Adrenal gland (tissue), 12 donors: ENCODE data around the gene EMILIN1. TPM values are rescaled to one million over a fixed set of nuclear protein-coding genes. Genes with fewer than 3 reads are reported as not detected.

Experiments used
- DNase-seq, 7 donors: peaks; one replicate each; pipeline ENCODE4 v3.0.0-alpha.2; 2019 to 2020
- H3K27ac ChIP-seq, 5 donors: fragments of 200-600 bp; sonication (generic) in 4 of 5; 1 replicate in 3 of 5; 2 replicates in 2 of 5; pipeline versions ENCODE4 v1.5.1 to v1.8.0; 2016 to 2020; ENCODE audit warnings: mild to moderate bottlenecking in 1 of 5
- H3K27me3 ChIP-seq: fragments of 200-600 bp; 2 replicates; pipeline ENCODE4 v1.8.0; 2021
- H3K36me3 ChIP-seq, 2 donors: fragments of 200-600 bp; replicated peaks in 1 of 2; 1 replicate in 1 of 2; 2 replicates in 1 of 2; pipeline versions ENCODE4 v1.5.1 to v1.8.0; 2018 to 2022
- H3K4me1 ChIP-seq, 2 donors: fragments of 200-600 bp; replicated peaks in 1 of 2; 1 replicate in 1 of 2; 2 replicates in 1 of 2; pipeline versions ENCODE4 v1.5.1 to v1.8.0; 2018 to 2021
- H3K4me3 ChIP-seq, 4 donors: fragments of 200-600 bp; sonication (generic) in 3 of 4; one replicate each; pipeline ENCODE4 v1.5.1; 2016 to 2018
- H3K9me3 ChIP-seq, 3 donors: fragments of 200-600 bp; sonication (generic) in 1 of 3; replicated peaks in 1 of 3; 1 replicate in 2 of 3; 2 replicates in 1 of 3; pipeline versions ENCODE4 v1.5.1 to v1.8.0; 2016 to 2021
- POLR2A ChIP-seq, 2 donors: fragments of 450-650 bp; IDR thresholded peaks; one replicate each; pipeline ENCODE4 v1.6.1; 2017; ENCODE audit warnings: antibody characterized with exemption in 2 of 2, mild to moderate bottlenecking in 2 of 2, moderate library complexity in 1 of 2
- WGBS, 4 donors: extraction: QIAGEN DNeasy Blood & Tissue Kit in 2 of 4; methylation state at CpG; one replicate each; pipeline versions ENCODE4 v1.1.5 to v1.1.7; 2013 to 2017; 5-methylcytosine and 5-hydroxymethylcytosine counted together
- intact Hi-C, 2 donors: fragments of 100-400 bp; cut with DNase I; formaldehyde crosslinking; loops; one replicate each; pipeline versions ENCODE4 v1.14.1 to v1.15.0; 2022 to 2023
- polyA plus RNA-seq, 3 donors: library from polyadenylated mRNA; stranded (reverse); fragments of 200-250 nt in 2 of 3; fragments of 350-450 nt in 1 of 3; fragmentation: Illumina TruSeq in 1 of 3; extraction: RNeasy Lipid Tissue Mini Kit (QIAGEN cat#74804) in 1 of 3; gene quantifications; one replicate each; pipeline ENCODE4 v1.2.3, GENCODE V29; 2013 to 2014
- total RNA-seq, 9 donors: library from RNA; depleted of rRNA in 4 of 9; stranded (reverse); fragments of >200 nt in 4 of 9; fragments of 120-200 nt in 1 of 9; fragmentation: NEBNext Ultra II Directional in 1 of 9; extraction: Animal tissue kit (Norgen Biotek cat#: 25700) in 1 of 9; gene quantifications; one replicate each; pipeline versions ENCODE4 v1.1.0 to v1.2.4, GENCODE V29; 2013 to 2023
- TF ChIP-seq, protein P1 (sequence below), 6 experiments: fragments of 450-650 bp in 4 of 6; fragments of 200-600 bp in 2 of 6; sonication (generic) in 1 of 6; IDR thresholded peaks; 1 replicate in 5 of 6; 2 replicates in 1 of 6; pipeline versions ENCODE4 v1.5.1 to v1.8.0; 2016 to 2021; ENCODE audit warnings: antibody characterized with exemption in 6 of 6, mild to moderate bottlenecking in 2 of 6, moderate library complexity in 1 of 6
- donor health status: healthy with polysubstance abuse.
- donor health status: Bipolar disorder and iron deficiency.
- donor health status: DM: yes; HTN: yes; CAD: no.
- donor health status: DM: no; HTN: no; CAD: no.
- donor health status: DM: no; HTN: no; CAD: no.
- donor health status: DM: yes; HTN: yes; CAD: no.

Gene EMILIN1
- total and polyA plus RNA-seq, 12 donors = 4.2 to 243 (median 99.6) TPM

GRCh38 chr2:27082773-27083409, 4.5 kb downstream of the EMILIN1 start:
- H3K9me3 ChIP-seq = no peaks in the 10 kb centered on the region
- WGBS, 4 donors = 77 to 88% (median 85%) methylated on average over 14 to 27 of the region's 27 CpGs
- peaks cover 19 to 37% of the 10 kb centered on the region in 2 donors for H3K4me1 ChIP-seq

DNA sequence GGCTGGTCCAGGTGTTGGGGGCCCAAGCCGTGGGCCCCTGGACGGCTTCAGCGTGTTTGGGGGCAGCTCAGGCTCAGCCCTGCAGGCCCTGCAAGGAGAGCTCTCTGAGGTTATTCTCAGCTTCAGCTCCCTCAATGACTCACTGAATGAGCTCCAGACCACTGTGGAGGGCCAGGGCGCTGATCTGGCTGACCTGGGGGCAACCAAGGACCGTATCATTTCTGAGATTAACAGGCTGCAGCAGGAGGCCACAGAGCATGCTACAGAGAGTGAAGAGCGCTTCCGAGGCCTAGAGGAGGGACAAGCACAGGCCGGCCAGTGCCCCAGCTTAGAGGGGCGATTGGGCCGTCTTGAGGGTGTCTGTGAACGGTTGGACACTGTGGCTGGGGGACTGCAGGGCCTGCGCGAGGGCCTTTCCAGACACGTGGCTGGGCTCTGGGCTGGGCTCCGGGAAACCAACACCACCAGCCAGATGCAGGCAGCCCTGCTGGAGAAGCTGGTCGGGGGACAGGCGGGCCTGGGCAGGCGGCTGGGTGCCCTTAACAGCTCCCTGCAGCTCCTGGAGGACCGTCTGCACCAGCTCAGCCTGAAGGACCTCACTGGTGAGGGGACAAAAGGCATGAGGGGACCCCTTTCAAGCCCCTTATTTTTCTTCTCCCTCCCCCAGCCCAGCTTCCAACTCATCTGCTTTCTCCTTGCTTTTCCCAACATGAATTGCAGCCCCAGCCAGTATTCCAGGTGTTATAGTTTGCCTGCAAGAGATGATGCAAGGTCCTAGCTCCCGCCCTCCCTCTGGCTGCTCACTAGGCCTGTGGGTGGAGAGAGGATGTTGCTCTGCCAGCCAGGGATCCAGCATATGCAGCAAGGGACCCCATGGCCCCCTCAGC, 5.2 kb downstream of the EMILIN1 start:
- DNase-seq = no peak
- peaks cover 0 to 6% of the 10 kb centered on the region in 2 donors for H3K36me3 ChIP-seq
- peaks cover 19 to 36% of the 10 kb centered on the region in 2 donors for H3K4me1 ChIP-seq
- no peak overlapping the region for H3K27ac ChIP-seq
- H3K9me3 ChIP-seq = no peaks in the 10 kb centered on the region
- intact Hi-C loops = loop anchor here (5.0 to 10.0 kb wide), 4 partner anchors 49 to 119 kb away; partner anchors contain the start of gene TMEM214 (in 2 of the 2)
- H3K27me3 ChIP-seq = no peaks in the 10 kb centered on the region
- WGBS, 4 donors = 81 to 86% (median 84%) methylated on average over 14 to 20 of the region's 20 CpGs
- TF ChIP-seq POLR2A (IDR thresholded peaks at IDR 0.05) = no peak
- TF ChIP-seq, protein P1, sequence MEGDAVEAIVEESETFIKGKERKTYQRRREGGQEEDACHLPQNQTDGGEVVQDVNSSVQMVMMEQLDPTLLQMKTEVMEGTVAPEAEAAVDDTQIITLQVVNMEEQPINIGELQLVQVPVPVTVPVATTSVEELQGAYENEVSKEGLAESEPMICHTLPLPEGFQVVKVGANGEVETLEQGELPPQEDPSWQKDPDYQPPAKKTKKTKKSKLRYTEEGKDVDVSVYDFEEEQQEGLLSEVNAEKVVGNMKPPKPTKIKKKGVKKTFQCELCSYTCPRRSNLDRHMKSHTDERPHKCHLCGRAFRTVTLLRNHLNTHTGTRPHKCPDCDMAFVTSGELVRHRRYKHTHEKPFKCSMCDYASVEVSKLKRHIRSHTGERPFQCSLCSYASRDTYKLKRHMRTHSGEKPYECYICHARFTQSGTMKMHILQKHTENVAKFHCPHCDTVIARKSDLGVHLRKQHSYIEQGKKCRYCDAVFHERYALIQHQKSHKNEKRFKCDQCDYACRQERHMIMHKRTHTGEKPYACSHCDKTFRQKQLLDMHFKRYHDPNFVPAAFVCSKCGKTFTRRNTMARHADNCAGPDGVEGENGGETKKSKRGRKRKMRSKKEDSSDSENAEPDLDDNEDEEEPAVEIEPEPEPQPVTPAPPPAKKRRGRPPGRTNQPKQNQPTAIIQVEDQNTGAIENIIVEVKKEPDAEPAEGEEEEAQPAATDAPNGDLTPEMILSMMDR (IDR thresholded peaks at IDR 0.05) = no peak
- no peak overlapping the region for H3K4me3 ChIP-seq

More at GRCh38 chr2:27082773-27083409, 4.5 kb downstream of the EMILIN1 start:
- Histone ChIP-seq H3K27me3 (no peaks in the 10 kb centered on the region), H3K4me3 (no peak overlapping the region), H3K27ac (no peak overlapping the region), H3K36me3 (peaks cover 0 to 6% of the 10 kb centered on the region in 2 donors)
- intact Hi-C loops = loop anchor here (5.0 to 10.0 kb wide), 4 partner anchors 48 to 118 kb away; partner anchors contain the start of gene TMEM214 (in 2 of the 2)
- no peak for DNase-seq
- TF ChIP-seq, protein P1 (IDR thresholded peaks at IDR 0.05) = no peak
- TF ChIP-seq POLR2A (IDR thresholded peaks at IDR 0.05) = no peak

DNA sequence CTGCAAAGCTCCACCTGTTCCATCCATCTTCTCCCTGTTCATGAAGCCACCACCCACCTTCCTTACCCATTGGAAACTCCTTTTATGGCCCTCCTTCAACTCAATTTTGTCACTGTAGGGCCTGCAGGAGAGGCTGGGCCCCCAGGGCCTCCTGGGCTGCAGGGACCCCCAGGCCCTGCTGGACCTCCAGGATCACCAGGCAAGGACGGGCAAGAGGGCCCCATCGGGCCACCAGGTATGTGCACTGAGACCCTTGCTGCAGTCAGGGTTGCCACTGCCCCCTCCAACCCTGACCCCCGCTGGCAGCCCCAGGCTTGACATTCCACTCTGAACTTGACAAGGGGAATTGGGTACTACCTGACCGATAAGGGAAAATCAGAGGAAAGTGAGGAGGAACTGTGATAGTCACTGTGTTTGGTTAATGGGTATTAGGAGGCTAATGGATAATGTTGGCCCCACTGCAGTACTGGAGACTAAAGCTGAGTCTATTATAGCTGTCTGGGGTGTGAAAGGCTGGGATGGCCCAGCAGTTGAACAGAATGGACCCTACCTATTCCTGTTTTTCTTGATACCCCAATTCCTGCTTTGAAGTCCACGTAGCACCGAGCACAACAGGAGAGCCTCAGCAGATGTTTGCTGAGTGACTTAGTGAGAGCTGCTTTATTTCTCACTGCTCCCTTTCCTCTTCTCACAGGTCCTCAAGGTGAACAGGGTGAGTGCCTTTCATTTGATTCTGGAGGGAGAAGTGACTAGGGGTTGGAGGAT, 6.1 kb downstream of the EMILIN1 start:
- DNase-seq = no peak
- Histone ChIP-seq H3K27ac (no peak overlapping the region), H3K4me3 (no peak overlapping the region), H3K4me1 (peaks cover 19 to 36% of the 10 kb centered on the region in 2 donors), H3K9me3 (no peaks in the 10 kb centered on the region), H3K36me3 (peaks cover 0 to 6% of the 10 kb centered on the region in 2 donors), H3K27me3 (no peaks in the 10 kb centered on the region)
- 80 to 98% (median 84%) methylated on average over 5 to 6 of the region's 6 CpGs for WGBS, 4 donors
- intact Hi-C loops = loop anchor here (5.0 to 10.0 kb wide), 4 partner anchors 50 to 120 kb away; partner anchors contain the start of gene TMEM214 (in 2 of the 2)
- TF ChIP-seq, protein P1 (IDR thresholded peaks at IDR 0.05) = no peak
